Loucy (cell line): ENCODE data around the gene GRHL3.

Experiments used
- CTCF ChIP-seq: fragments of 200-600 bp; sonication (generic); conservative IDR thresholded peaks from 2 replicates; pipeline ENCODE4 v1.5.1; 2014; ENCODE audit warnings: mild to moderate bottlenecking, antibody characterized with exemption, low read length
- EZH2phosphoT487 ChIP-seq: fragments of 200-600 bp; IDR thresholded peaks from 2 replicates; pipeline ENCODE4 v1.6.1; 2018; ENCODE audit warnings: antibody characterized with exemption, mild to moderate bottlenecking, moderate library complexity, borderline replicate concordance

GRCh38 chr1:24290933-24291487 lies 28.1 kb upstream of the GRHL3 start:
- TF ChIP-seq CTCF (no peak), EZH2phosphoT487 (no peak)
